ENCODE measurements around the gene LRRC74B. TPM values are rescaled to one million over a fixed set of nuclear protein-coding genes. Genes with fewer than 3 reads are reported as not detected.
"Not testable (repeated sequence)": the region's sequence is repeated elsewhere in the genome, so short reads cannot be mapped to it uniquely, and the experiment has no call there.

Gene LRRC74B
- total RNA-seq, 1 donor from 2014 or later = not detected

DNA sequence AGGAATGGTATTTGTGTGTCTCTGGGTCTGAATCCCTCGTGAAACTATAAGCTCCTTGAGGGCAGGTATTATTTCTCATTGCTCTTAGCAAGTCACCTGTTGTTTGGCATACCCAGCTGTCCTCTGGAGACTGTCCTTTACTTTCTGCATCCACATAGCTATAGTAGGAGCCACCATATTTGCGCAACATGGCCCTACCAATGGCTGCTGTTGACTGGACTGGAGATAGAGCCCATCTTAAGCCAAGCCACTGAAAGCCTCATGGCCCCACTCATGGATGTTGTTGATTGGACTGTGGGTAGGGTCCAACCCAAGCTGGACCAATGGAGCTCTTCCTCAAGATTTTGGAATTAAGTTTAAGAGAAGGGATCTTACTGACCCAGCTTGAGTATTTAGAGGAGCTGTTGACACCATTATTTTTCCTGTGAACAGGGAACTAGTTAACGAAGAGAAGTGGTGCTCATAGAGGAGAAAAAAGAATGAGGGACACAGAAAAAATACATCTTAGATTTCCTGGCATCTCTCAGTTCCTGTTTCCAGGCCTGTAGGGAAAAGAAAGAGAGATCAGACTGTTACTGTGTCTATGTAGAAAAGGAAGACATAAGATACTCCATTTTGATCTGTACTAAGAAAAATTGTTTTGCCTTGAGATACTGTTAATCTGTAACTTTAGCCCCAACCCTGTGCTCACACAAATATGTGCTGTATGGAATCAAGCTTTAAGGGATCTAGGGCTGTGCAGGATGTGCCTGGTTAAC, 47.2 kb downstream of the LRRC74B start:
- Histone ChIP-seq H2AFZ (ENCODE audit: low read depth, low read length) (no peak overlapping the region), H3K36me3 (ENCODE audit: insufficient read depth, low read length) (no peaks in the 10 kb centered on the region), H3K9me3 (ENCODE audit: insufficient read depth, low read depth, low read length) (no peaks in the 10 kb centered on the region), H3K27me3 (ENCODE audit: insufficient read depth, low read length) (peaks cover 8% of the 10 kb centered on the region), H3K27ac (ENCODE audit: low read depth, low read length) (no peak overlapping the region), H3K4me1 (ENCODE audit: insufficient read depth, low read length) (no peaks in the 10 kb centered on the region), H3K4me3 (ENCODE audit: insufficient read depth, low read depth, low read length) (no peak overlapping the region), H4K20me1 (ENCODE audit: insufficient read depth, low read length) (no peaks in the 10 kb centered on the region), H3K9ac (ENCODE audit: low read length) (no peak overlapping the region), H3K79me2 (ENCODE audit: insufficient read depth, low read length) (no peaks in the 10 kb centered on the region), H3K4me2 (ENCODE audit: low read length) (no peak overlapping the region)
- TF ChIP-seq, protein P1, sequence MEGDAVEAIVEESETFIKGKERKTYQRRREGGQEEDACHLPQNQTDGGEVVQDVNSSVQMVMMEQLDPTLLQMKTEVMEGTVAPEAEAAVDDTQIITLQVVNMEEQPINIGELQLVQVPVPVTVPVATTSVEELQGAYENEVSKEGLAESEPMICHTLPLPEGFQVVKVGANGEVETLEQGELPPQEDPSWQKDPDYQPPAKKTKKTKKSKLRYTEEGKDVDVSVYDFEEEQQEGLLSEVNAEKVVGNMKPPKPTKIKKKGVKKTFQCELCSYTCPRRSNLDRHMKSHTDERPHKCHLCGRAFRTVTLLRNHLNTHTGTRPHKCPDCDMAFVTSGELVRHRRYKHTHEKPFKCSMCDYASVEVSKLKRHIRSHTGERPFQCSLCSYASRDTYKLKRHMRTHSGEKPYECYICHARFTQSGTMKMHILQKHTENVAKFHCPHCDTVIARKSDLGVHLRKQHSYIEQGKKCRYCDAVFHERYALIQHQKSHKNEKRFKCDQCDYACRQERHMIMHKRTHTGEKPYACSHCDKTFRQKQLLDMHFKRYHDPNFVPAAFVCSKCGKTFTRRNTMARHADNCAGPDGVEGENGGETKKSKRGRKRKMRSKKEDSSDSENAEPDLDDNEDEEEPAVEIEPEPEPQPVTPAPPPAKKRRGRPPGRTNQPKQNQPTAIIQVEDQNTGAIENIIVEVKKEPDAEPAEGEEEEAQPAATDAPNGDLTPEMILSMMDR (IDR thresholded peaks at IDR 0.05; ENCODE audit: insufficient read depth, low read depth, low read length) = no peak
- no peak for TF ChIP-seq EZH2 (IDR thresholded peaks at IDR 0.05; ENCODE audit: insufficient read depth, low read length)
- Mint-ChIP-seq H3K36me3 (ENCODE audit: low read depth, unreplicated experiment) (no peaks in the 10 kb centered on the region), H3K4me1 (ENCODE audit: low read depth, unreplicated experiment) (no peaks in the 10 kb centered on the region), H3K9me3 (ENCODE audit: unreplicated experiment) (no peaks in the 10 kb centered on the region), H3K27ac (ENCODE audit: unreplicated experiment) (no peak overlapping the region), H3K4me3 (ENCODE audit: unreplicated experiment) (no peak overlapping the region), H3K27me3 (ENCODE audit: low read depth, unreplicated experiment) (peaks cover 15% of the 10 kb centered on the region)
- FAIRE-seq (no peak), DNase-seq (ENCODE audit: low read depth) (no peak)

DNA sequence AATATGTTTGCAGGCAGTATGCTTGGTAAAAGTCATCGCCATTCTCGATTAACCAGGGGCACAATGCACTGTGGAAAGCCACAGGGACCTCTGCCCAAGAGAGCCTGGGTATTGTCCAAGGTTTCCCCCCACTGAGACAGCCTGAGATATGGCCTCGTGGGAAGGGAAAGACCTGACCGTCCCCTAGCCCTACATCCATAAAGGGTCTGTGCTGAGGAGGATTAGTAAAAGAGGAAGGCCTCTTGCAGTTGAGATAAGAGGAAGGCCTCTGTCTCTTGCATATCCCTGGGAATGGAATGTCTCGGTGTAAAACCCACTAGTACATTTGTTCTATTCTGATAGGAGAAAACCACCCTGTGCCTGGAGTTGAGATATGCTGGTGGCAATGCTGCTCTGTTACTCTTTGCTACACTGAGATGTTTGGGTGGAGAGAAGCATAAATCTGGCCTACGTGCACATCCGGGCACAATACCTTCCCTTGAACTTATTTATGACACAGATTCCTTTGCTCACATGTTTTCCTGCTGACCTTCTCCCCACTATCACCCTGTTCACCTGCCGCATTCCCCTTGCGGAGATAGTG, 47.9 kb downstream of the LRRC74B start:
- H3K79me2 ChIP-seq (ENCODE audit: insufficient read depth, low read length); H3K4me1 ChIP-seq (ENCODE audit: insufficient read depth, low read length); H4K20me1 ChIP-seq (ENCODE audit: insufficient read depth, low read length); H3K4me3 Mint-ChIP-seq (ENCODE audit: unreplicated experiment); H3K9me3 Mint-ChIP-seq (ENCODE audit: unreplicated experiment); H3K4me2 ChIP-seq (ENCODE audit: low read length); DNase-seq (ENCODE audit: low read depth); H3K27ac Mint-ChIP-seq (ENCODE audit: unreplicated experiment); H3K36me3 Mint-ChIP-seq (ENCODE audit: low read depth, unreplicated experiment); H3K9me3 ChIP-seq (ENCODE audit: insufficient read depth, low read depth, low read length); H3K36me3 ChIP-seq (ENCODE audit: insufficient read depth, low read length); H3K27me3 ChIP-seq (ENCODE audit: insufficient read depth, low read length); H2AFZ ChIP-seq (ENCODE audit: low read depth, low read length); H3K9ac ChIP-seq (ENCODE audit: low read length); H3K4me1 Mint-ChIP-seq (ENCODE audit: low read depth, unreplicated experiment); H3K27ac ChIP-seq (ENCODE audit: low read depth, low read length); FAIRE-seq; H3K4me3 ChIP-seq (ENCODE audit: insufficient read depth, low read depth, low read length): not testable (repeated sequence)
- peaks cover 19% of the 10 kb centered on the region for H3K27me3 Mint-ChIP-seq (ENCODE audit: low read depth, unreplicated experiment)

DNA sequence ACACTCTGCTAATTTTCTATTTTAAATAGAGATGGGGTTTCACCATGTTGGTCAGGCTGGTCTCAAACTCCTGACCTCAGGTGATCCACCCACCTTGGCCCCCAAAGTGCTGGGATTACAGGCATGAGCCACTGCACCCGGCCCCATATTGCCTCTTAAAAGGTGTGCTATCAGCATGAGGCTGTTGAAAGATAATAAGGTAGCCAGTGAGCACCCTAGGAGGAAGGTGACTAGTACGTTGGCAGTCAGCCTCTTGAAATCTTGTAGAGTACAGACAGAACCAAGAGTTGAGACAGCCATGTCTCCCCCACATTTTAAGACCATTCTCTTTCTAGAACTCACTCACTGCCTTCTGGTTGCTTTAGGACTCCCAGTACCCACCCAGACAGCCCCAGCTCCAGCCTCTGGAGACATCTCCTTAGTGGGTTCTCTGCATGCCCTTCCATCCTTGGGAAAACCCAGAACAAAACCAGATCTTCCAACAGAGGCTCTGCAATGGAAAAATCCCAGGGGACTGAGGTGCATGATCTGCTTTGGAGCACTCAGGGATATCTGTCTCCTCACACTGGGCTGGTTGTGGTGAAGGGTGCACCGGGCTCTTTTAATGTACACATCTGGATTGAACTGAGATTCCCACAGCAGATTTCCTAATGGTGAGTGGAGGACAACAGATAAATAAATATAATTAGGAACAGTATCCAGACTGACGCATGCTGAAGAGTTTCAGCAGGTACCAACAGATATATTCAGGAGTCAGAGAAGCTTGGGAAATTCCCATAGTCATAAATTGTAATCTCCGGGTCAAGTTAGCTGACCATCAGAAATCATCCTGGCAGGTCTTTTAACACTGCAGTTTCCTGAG, 49.4 kb downstream of the LRRC74B start:
- Histone ChIP-seq H3K9ac (ENCODE audit: low read length) (no peak overlapping the region), H3K36me3 (ENCODE audit: insufficient read depth, low read length) (no peaks in the 10 kb centered on the region), H4K20me1 (ENCODE audit: insufficient read depth, low read length) (no peaks in the 10 kb centered on the region), H3K27ac (ENCODE audit: low read depth, low read length) (no peak overlapping the region), H2AFZ (ENCODE audit: low read depth, low read length) (no peak overlapping the region), H3K27me3 (ENCODE audit: insufficient read depth, low read length) (peaks cover 5% of the 10 kb centered on the region), H3K4me1 (ENCODE audit: insufficient read depth, low read length) (no peaks in the 10 kb centered on the region), H3K79me2 (ENCODE audit: insufficient read depth, low read length) (no peaks in the 10 kb centered on the region), H3K9me3 (ENCODE audit: insufficient read depth, low read depth, low read length) (no peaks in the 10 kb centered on the region), H3K4me3 (ENCODE audit: insufficient read depth, low read depth, low read length) (no peak overlapping the region), H3K4me2 (ENCODE audit: low read length) (no peak overlapping the region)
- no peaks in the 10 kb centered on the region for H3K4me1 Mint-ChIP-seq (ENCODE audit: low read depth, unreplicated experiment)
- no peak overlapping the region for H3K27ac Mint-ChIP-seq (ENCODE audit: unreplicated experiment)
- H3K9me3 Mint-ChIP-seq (ENCODE audit: unreplicated experiment) = no peaks in the 10 kb centered on the region
- FAIRE-seq = no peak
- H3K27me3 Mint-ChIP-seq (ENCODE audit: low read depth, unreplicated experiment) = peaks cover 27% of the 10 kb centered on the region
- no peak for DNase-seq (ENCODE audit: low read depth)
- TF ChIP-seq, protein P1 (IDR thresholded peaks at IDR 0.05; ENCODE audit: insufficient read depth, low read depth, low read length) = no peak
- no peak for TF ChIP-seq EZH2 (IDR thresholded peaks at IDR 0.05; ENCODE audit: insufficient read depth, low read length)
- H3K36me3 Mint-ChIP-seq (ENCODE audit: low read depth, unreplicated experiment) = no peaks in the 10 kb centered on the region
- no peak overlapping the region for H3K4me3 Mint-ChIP-seq (ENCODE audit: unreplicated experiment)
